H1 (cell line): Measurements from ENCODE around the gene MYO9B. TPM values are rescaled to one million over a fixed set of nuclear protein-coding genes. Genes with fewer than 3 reads are reported as not detected.

Experiments used
- BCL11A ChIP-seq, 2 experiments: IDR thresholded peaks; one replicate each; pipeline ENCODE4 v1.6.1; 2011; ENCODE audit warnings: low read depth in 2 of 2, low read length in 2 of 2, mild to moderate bottlenecking in 2 of 2
- FOSL1 ChIP-seq: IDR thresholded peaks from 2 replicates; pipeline ENCODE4 v1.6.1; 2011; ENCODE audit warnings: mild to moderate bottlenecking, low read depth, low read length, moderate library complexity; ENCODE audit not compliant: insufficient read depth
- HDAC6 ChIP-seq: IDR thresholded peaks from one replicate; pipeline ENCODE4 v1.7.1; 2012; ENCODE audit warnings: low read depth, mild to moderate bottlenecking, inconsistent platforms, low read length, moderate library complexity
- KDM4A ChIP-seq: IDR thresholded peaks from one replicate; pipeline ENCODE4 v1.7.1; 2012; ENCODE audit warnings: low read depth, mild to moderate bottlenecking, moderate library complexity, low read length, inconsistent platforms; ENCODE audit not compliant: severe bottlenecking
- MAFK ChIP-seq: IDR thresholded peaks from 2 replicates; pipeline ENCODE4 v1.6.1; 2012; ENCODE audit warnings: low read depth, mild to moderate bottlenecking, improper control_type of control experiment, low read length
- polyA plus RNA-seq, 7 experiments: library from polyadenylated mRNA; depleted of rRNA in 3 of 7; stranded (reverse) in 5 of 7; unstranded in 2 of 7; fragments of >200 nt in 5 of 7; fragments of 200-250 nt in 2 of 7; gene quantifications; 1 replicate in 5 of 7; 2 replicates in 1 of 7; 4 replicates in 1 of 7; pipeline versions ENCODE4 v1.2.1 to v1.2.3, GENCODE V29; 2011 to 2013; ENCODE audit warnings: missing spikeins in 2 of 7, mixed read lengths in 2 of 7
- total RNA-seq: library from RNA; stranded (reverse); fragmentation: NEBNext Ultra II Directional; extraction: Animal tissue kit (Norgen Biotek cat#: 25700); gene quantifications from 2 replicates; pipeline ENCODE4 v1.2.1, GENCODE V29; 2021

The MYO9B gene
- total and polyA plus RNA-seq, 2 of the 8 experiments (the other 6 are each of a cell fraction or from before 2014, with no cell fraction given), result 27.6 to 77.1 TPM

GRCh38 chr19:17162580-17162979, 87.0 kb downstream of the MYO9B start (continued):
- TF ChIP-seq KDM4A, result no peak
- TF ChIP-seq BCL11A (IDR thresholded peaks at IDR 0.05; ENCODE audit: low read depth in 2 of 2, low read length in 2 of 2), result no peak
- no peak for TF ChIP-seq HDAC6
- no peak for TF ChIP-seq MAFK
- no peak for TF ChIP-seq FOSL1
